IMR-90 (cell line): ENCODE data around the gene RAB30.

Experiments
- CEBPB ChIP-seq: IDR thresholded peaks from 2 replicates; pipeline ENCODE4 v1.6.1; 2012; ENCODE audit warnings: low read depth, low read length, improper control_type of control experiment
- CHD1 ChIP-seq: IDR thresholded peaks from 2 replicates; pipeline ENCODE4 v1.6.1; 2012; ENCODE audit warnings: low read depth, low read length, improper control_type of control experiment
- FOS ChIP-seq: fragments of 150-350 bp; IDR thresholded peaks from 2 replicates; pipeline ENCODE4 v1.6.1; 2016; ENCODE audit warnings: low read depth, low read length
- MAFK ChIP-seq: IDR thresholded peaks from 2 replicates; pipeline ENCODE4 v1.6.1; 2012; ENCODE audit warnings: low read depth, low read length, improper control_type of control experiment
- MXI1 ChIP-seq: IDR thresholded peaks from 2 replicates; pipeline ENCODE4 v1.6.1; 2012; ENCODE audit warnings: low read depth, mild to moderate bottlenecking, low read length, moderate library complexity, borderline replicate concordance
- NFE2L2 ChIP-seq: fragments of 150-350 bp; IDR thresholded peaks from 2 replicates; pipeline ENCODE4 v1.6.1; 2016; ENCODE audit warnings: low read depth, mild to moderate bottlenecking, low read length
- POLR2A ChIP-seq: IDR thresholded peaks from 2 replicates; pipeline ENCODE4 v1.6.1; 2012; ENCODE audit warnings: mild to moderate bottlenecking, low read depth, low read length
- RAD21 ChIP-seq: IDR thresholded peaks from 2 replicates; pipeline ENCODE4 v1.6.1; 2012; ENCODE audit warnings: low read length, improper control_type of control experiment
- RCOR1 ChIP-seq: IDR thresholded peaks from 2 replicates; pipeline ENCODE4 v1.6.1; 2012; ENCODE audit warnings: mild to moderate bottlenecking, low read length, improper control_type of control experiment; ENCODE audit not compliant: insufficient replicate concordance
- RFX5 ChIP-seq: IDR thresholded peaks from 2 replicates; pipeline ENCODE4 v1.8.0; 2012; ENCODE audit warnings: low read depth, mild to moderate bottlenecking, low read length, moderate library complexity
- SMC3 ChIP-seq: fragments of 150-350 bp; IDR thresholded peaks from 2 replicates; pipeline ENCODE4 v1.6.1; 2016; ENCODE audit warnings: low read depth, mild to moderate bottlenecking, antibody characterized with exemption, low read length, moderate library complexity
- TF ChIP-seq, protein P1 (sequence below): conservative IDR thresholded peaks from 2 replicates; pipeline ENCODE4 v1.5.1; 2012; ENCODE audit warnings: mild to moderate bottlenecking, low read depth, low read length, improper control_type of control experiment
- TF ChIP-seq, protein P2 (sequence below): fragments of 150-350 bp; IDR thresholded peaks from 2 replicates; pipeline ENCODE4 v1.6.1; 2017; ENCODE audit warnings: mild to moderate bottlenecking, antibody characterized with exemption, low read length, low read depth

DNA sequence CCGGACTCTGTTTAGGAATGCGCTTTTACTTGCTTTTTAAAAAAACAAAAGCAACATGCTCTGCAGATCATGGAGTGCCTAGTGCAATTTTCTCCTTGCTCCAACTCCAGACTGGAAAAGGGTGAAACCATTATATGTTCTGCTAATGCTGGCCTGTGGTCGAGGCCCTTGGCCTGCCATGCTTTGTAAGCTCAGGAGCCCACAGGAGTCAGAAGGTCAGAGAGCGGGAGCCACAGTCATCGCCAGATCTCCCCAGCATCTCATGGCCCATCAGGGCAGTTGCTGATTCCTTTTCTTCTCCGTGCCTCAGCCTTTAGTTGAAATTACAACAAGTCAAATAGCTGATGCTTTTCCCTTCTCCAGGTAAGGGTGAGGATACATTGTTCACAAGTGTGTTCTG lies 89.8 kb downstream of the RAB30 start:
- TF ChIP-seq, protein P1, sequence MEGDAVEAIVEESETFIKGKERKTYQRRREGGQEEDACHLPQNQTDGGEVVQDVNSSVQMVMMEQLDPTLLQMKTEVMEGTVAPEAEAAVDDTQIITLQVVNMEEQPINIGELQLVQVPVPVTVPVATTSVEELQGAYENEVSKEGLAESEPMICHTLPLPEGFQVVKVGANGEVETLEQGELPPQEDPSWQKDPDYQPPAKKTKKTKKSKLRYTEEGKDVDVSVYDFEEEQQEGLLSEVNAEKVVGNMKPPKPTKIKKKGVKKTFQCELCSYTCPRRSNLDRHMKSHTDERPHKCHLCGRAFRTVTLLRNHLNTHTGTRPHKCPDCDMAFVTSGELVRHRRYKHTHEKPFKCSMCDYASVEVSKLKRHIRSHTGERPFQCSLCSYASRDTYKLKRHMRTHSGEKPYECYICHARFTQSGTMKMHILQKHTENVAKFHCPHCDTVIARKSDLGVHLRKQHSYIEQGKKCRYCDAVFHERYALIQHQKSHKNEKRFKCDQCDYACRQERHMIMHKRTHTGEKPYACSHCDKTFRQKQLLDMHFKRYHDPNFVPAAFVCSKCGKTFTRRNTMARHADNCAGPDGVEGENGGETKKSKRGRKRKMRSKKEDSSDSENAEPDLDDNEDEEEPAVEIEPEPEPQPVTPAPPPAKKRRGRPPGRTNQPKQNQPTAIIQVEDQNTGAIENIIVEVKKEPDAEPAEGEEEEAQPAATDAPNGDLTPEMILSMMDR = no peak
- TF ChIP-seq SMC3 (no peak), CEBPB (no peak), CHD1 (no peak), POLR2A (no peak), RCOR1 (no peak), RFX5 (no peak), RAD21 (no peak), NFE2L2 (no peak), FOS (no peak), MAFK (no peak), MXI1 (no peak)
- TF ChIP-seq, protein P2, sequence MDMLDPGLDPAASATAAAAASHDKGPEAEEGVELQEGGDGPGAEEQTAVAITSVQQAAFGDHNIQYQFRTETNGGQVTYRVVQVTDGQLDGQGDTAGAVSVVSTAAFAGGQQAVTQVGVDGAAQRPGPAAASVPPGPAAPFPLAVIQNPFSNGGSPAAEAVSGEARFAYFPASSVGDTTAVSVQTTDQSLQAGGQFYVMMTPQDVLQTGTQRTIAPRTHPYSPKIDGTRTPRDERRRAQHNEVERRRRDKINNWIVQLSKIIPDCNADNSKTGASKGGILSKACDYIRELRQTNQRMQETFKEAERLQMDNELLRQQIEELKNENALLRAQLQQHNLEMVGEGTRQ = no peak
